Naive B cell (primary cell): ENCODE measurements around the gene ZNF827. TPM values are rescaled to one million over a fixed set of nuclear protein-coding genes. Genes with fewer than 3 reads are reported as not detected.

Experiments used
- ATAC-seq, 2 donors: fragments of 150-1000 bp; cut with Tn5 transposase; 2 replicates each; pipeline ENCODE4 v1.10.0; 2021; ENCODE audit warnings: low read depth in 2 of 2, mild to moderate bottlenecking in 2 of 2, moderate library complexity in 2 of 2
- DNase-seq: peaks from one replicate; pipeline ENCODE4 v3.0.0; 2022
- H3K27ac Mint-ChIP-seq, 6 donors: one replicate each; pipeline ENCODE4 v1.8.0; 2020 to 2022; ENCODE audit warnings: mild to moderate bottlenecking in 6 of 6, mixed read lengths in 6 of 6, moderate library complexity in 5 of 6, inconsistent platforms in 2 of 6
- H3K27me3 Mint-ChIP-seq, 3 donors: one replicate each; pipeline ENCODE4 v1.8.0; 2021 to 2022; ENCODE audit warnings: mixed read lengths in 3 of 3, mild to moderate bottlenecking in 1 of 3
- H3K36me3 Mint-ChIP-seq, 2 donors: one replicate each; pipeline ENCODE4 v1.8.0; 2020 to 2022; ENCODE audit warnings: mixed read lengths in 2 of 2, inconsistent platforms in 1 of 2, mild to moderate bottlenecking in 1 of 2
- H3K4me1 Mint-ChIP-seq, 3 donors: one replicate each; pipeline ENCODE4 v1.8.0; 2020 to 2022; ENCODE audit warnings: mixed read lengths in 3 of 3, inconsistent platforms in 1 of 3, mild to moderate bottlenecking in 1 of 3, moderate library complexity in 1 of 3
- H3K4me3 Mint-ChIP-seq, 8 donors: one replicate each; pipeline ENCODE4 v1.8.0; 2020 to 2022; ENCODE audit warnings: mild to moderate bottlenecking in 8 of 8, mixed read lengths in 8 of 8, moderate library complexity in 8 of 8, inconsistent platforms in 2 of 8
- H3K9me3 Mint-ChIP-seq, 7 donors: one replicate each; pipeline ENCODE4 v1.8.0; 2020 to 2022; ENCODE audit warnings: mixed read lengths in 7 of 7, mild to moderate bottlenecking in 5 of 7, inconsistent platforms in 2 of 7, moderate library complexity in 1 of 7
- polyA plus RNA-seq, 6 donors: library from polyadenylated mRNA; unstranded; fragments of 300-500 nt; fragmentation: Illumina TruSeq; gene quantifications; one replicate each; pipeline ENCODE4 v1.2.3, GENCODE V29; 2021; ENCODE audit warnings: low read depth in 6 of 6

Gene ZNF827
- polyA plus RNA-seq, 6 donors from 2014 or later: 2.3 to 6.2 (median 4.2) TPM

DNA sequence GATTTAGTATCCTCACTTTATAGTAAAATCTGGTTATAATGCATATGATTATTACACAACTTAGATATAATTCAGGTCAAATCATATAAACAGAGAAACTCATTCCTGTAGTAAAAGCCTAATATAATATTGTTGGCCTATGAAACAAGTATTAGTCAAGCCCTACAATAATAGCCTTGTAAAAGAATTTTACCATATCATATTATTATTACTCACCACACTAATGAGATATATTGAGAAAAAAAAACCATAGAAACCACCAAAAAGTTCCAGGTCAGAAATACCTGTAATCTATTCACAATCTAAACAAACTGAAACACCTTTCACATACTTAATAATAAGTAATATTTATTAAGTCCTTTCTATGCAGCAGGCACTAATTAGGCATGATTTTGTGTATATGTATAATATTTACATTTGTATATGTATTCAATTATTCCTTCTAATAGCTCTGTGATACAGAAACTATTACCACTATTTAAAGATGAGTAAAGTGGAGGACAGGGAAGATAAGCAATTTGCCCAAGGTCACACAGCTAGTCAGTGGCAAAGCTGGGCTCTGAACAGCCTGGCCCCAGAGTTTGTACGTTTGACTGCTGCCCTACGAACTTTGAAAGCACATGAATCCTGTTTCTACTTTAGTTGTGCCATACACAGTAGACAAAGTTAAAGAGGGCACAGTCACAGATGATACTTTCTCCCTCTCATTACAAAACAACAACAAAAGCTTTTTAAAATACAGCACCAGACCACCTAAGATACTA lies 9.0 kb downstream of the ZNF827 start:
- Mint-ChIP-seq H3K27me3 (no peaks in the 10 kb centered on the region), H3K27ac (peak overlapping the region in 1 of 6 donors; percentile 48), H3K9me3 (peaks cover 7 to 16% (median 9%) of the 10 kb centered on the region in 7 donors), H3K4me1 (peaks cover 29 to 54% (median 40%) of the 10 kb centered on the region in 3 donors), H3K36me3 (peaks cover 4 to 17% of the 10 kb centered on the region in 2 donors), H3K4me3 (no peak overlapping the region)
- DNase-seq: no peak
- ATAC-seq: no peak

DNA sequence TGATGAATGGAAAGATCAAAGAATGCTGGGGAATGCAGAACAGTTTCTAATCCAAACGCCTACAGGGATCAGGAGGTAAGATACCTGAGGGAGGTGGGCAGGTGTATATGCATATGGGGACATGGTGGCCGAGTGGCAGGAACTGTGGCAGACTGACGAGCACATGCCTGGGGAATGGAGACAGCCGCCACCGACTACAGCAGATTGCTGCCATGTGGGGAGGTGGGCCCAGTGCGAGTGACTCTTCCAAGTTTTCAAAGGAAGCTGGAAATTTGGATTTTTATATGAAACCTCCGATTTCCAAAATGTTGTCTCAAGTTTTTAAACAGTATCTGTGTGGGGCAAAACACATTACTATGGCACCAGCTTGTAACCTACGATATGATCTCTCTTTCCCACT lies 9.9 kb downstream of the ZNF827 start:
- Mint-ChIP-seq H3K4me3 (no peak overlapping the region), H3K4me1 (peaks cover 27 to 58% (median 37%) of the 10 kb centered on the region in 3 donors), H3K27ac (no peak overlapping the region), H3K27me3 (no peaks in the 10 kb centered on the region), H3K36me3 (peaks cover 5 to 18% of the 10 kb centered on the region in 2 donors), H3K9me3 (peaks cover 7 to 16% (median 10%) of the 10 kb centered on the region in 7 donors)
- DNase-seq (no peak), ATAC-seq (no peak)

- peak overlapping the region in 1 of 8 donors; percentile 25 for H3K4me3 Mint-ChIP-seq
- ATAC-seq (no peak), DNase-seq (no peak)
- H3K27me3 Mint-ChIP-seq: no peaks in the 10 kb centered on the region
- peaks cover 5 to 18% of the 10 kb centered on the region in 2 donors for H3K36me3 Mint-ChIP-seq
- H3K9me3 Mint-ChIP-seq: peaks cover 7 to 16% (median 10%) of the 10 kb centered on the region in 7 donors
- H3K27ac Mint-ChIP-seq: no peak overlapping the region
- H3K4me1 Mint-ChIP-seq: peaks cover 24 to 53% (median 32%) of the 10 kb centered on the region in 3 donors
These were observed 11.6 kb downstream of the ZNF827 start for GRCh38 chr4:145927030-145927429.

DNA sequence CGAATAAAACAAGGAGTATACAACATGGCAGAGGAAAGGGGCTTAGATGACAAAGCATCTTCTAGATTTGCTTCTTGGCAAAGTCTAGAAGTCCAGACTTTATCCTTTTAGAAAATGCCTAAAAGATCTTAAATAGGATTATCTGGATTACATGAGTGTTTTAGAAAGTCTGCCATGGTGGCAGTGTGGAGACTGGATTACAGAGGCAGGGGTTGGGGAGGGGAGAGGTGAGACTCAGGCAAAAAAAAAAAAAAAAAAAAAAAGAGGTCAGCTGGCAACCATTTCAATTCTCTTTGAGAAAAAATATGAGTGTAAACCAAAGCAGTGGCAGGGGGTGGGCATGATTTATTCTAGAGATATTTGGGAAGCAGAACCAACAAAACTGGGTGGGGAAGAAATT lies 17.4 kb downstream of the ZNF827 start:
- H3K27ac Mint-ChIP-seq: peak overlapping the region in 1 of 6 donors; percentile 66
- no peaks in the 10 kb centered on the region for H3K27me3 Mint-ChIP-seq
- ATAC-seq: no peak
- DNase-seq: no peak
- H3K36me3 Mint-ChIP-seq: peaks cover 14 to 26% of the 10 kb centered on the region in 2 donors
- no peak overlapping the region for H3K4me3 Mint-ChIP-seq
- peaks cover 7 to 16% (median 10%) of the 10 kb centered on the region in 7 donors for H3K9me3 Mint-ChIP-seq
- peaks cover 13 to 35% (median 28%) of the 10 kb centered on the region in 3 donors for H3K4me1 Mint-ChIP-seq

GRCh38 chr4:145920205-145920604 lies 18.4 kb downstream of the ZNF827 start:
- no peak overlapping the region for H3K4me3 Mint-ChIP-seq

GRCh38 chr4:145912376-145912775 lies 26.2 kb downstream of the ZNF827 start:
- DNase-seq: no peak
- Mint-ChIP-seq H3K4me3 (no peak overlapping the region), H3K27me3 (no peaks in the 10 kb centered on the region), H3K4me1 (peaks cover 20 to 34% (median 34%) of the 10 kb centered on the region in 3 donors), H3K36me3 (peaks cover 8 to 18% of the 10 kb centered on the region in 2 donors), H3K27ac (no peak overlapping the region), H3K9me3 (no peaks in the 10 kb centered on the region)
- no peak for ATAC-seq

More at GRCh38 chr4:145920205-145920604, 18.4 kb downstream of the ZNF827 start:
- Mint-ChIP-seq H3K9me3 (peaks cover under 1 to 7% (median 4%) of the 10 kb centered on the region in 7 donors), H3K4me1 (peaks cover 13 to 35% (median 30%) of the 10 kb centered on the region in 3 donors), H3K36me3 (peaks cover 16 to 18% of the 10 kb centered on the region in 2 donors), H3K27me3 (no peaks in the 10 kb centered on the region), H3K27ac (no peak overlapping the region)
- ATAC-seq: no peak
- no peak for DNase-seq

- H3K36me3 Mint-ChIP-seq: peaks cover 0 to 13% of the 10 kb centered on the region in 2 donors
- H3K27me3 Mint-ChIP-seq: no peaks in the 10 kb centered on the region
- peak overlapping the region in 6 of 8 donors; percentile 43 to 85 (median 64) for H3K4me3 Mint-ChIP-seq
- ATAC-seq (no peak), DNase-seq (no peak)
- peaks cover 30 to 45% (median 39%) of the 10 kb centered on the region in 3 donors for H3K4me1 Mint-ChIP-seq
- H3K27ac Mint-ChIP-seq: peak overlapping the region in 2 of 6 donors; percentile 6 to 82
- H3K9me3 Mint-ChIP-seq: no peaks in the 10 kb centered on the region
These were observed 28.9 kb downstream of the ZNF827 start for GRCh38 chr4:145909773-145910172.

GRCh38 chr4:145909281-145909715 lies 29.3 kb downstream of the ZNF827 start:
- H3K4me3 Mint-ChIP-seq: peak overlapping the region in 5 of 8 donors; percentile 50 to 85 (median 75)
- ATAC-seq: peak; percentile 50 to 67
- H3K27ac Mint-ChIP-seq: peak overlapping the region in 3 of 6 donors; percentile 11 to 82 (median 20)
- peak; percentile 31 for DNase-seq
- H3K27me3 Mint-ChIP-seq: no peaks in the 10 kb centered on the region
- H3K4me1 Mint-ChIP-seq: peaks cover 35 to 49% (median 44%) of the 10 kb centered on the region in 3 donors
- no peaks in the 10 kb centered on the region for H3K9me3 Mint-ChIP-seq
- peaks cover 0 to 13% of the 10 kb centered on the region in 2 donors for H3K36me3 Mint-ChIP-seq

DNA sequence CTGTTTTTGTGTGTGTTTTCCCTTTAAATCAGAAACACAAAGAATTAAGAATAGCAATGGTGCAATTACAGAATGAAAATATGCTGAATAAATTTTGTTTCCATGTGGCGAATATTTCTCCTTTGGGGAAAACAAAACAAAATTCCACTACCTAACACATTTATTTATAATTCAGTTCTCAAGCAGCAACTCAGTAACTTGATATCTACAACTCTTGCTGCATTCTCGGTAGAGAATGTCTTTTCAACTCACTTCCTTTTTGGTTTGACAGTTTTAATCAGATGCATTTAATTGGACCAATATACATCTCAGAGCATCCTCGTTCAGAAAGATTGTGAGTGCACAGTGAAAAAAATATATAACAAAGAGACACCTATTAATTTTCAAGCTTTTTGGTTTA lies 30.8 kb downstream of the ZNF827 start:
- Mint-ChIP-seq H3K4me3 (no peak overlapping the region), H3K27ac (no peak overlapping the region), H3K36me3 (peaks cover 0 to 13% of the 10 kb centered on the region in 2 donors), H3K27me3 (no peaks in the 10 kb centered on the region), H3K9me3 (no peaks in the 10 kb centered on the region), H3K4me1 (peaks cover 38 to 60% (median 46%) of the 10 kb centered on the region in 3 donors)
- no peak for DNase-seq
- no peak for ATAC-seq

DNA sequence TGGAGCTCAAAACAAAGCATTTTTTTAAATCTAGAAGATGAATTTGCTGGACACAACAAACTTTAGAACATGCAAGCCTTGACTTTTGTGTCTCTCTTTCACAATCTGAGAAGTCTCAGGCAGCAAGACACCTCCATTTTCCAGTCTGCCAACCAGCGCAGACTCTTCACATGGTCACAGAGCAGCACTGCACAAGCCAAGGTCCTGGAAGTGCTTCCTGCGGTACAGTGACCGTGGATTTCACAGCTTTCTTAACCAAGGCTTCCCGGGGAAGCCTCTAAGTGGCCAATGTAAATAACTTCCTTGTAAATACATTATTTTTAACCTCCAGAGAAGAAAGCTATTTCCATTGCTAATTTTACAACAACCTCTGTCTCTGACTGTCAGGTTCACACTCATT lies 31.2 kb downstream of the ZNF827 start:
- no peak overlapping the region for H3K4me3 Mint-ChIP-seq
- ATAC-seq: no peak
- no peak for DNase-seq
- peaks cover 3 to 13% of the 10 kb centered on the region in 2 donors for H3K36me3 Mint-ChIP-seq
- peak overlapping the region in 1 of 6 donors; percentile 9 for H3K27ac Mint-ChIP-seq
- H3K27me3 Mint-ChIP-seq: no peaks in the 10 kb centered on the region
- H3K9me3 Mint-ChIP-seq: no peaks in the 10 kb centered on the region
- H3K4me1 Mint-ChIP-seq: peaks cover 38 to 60% (median 43%) of the 10 kb centered on the region in 3 donors

DNA sequence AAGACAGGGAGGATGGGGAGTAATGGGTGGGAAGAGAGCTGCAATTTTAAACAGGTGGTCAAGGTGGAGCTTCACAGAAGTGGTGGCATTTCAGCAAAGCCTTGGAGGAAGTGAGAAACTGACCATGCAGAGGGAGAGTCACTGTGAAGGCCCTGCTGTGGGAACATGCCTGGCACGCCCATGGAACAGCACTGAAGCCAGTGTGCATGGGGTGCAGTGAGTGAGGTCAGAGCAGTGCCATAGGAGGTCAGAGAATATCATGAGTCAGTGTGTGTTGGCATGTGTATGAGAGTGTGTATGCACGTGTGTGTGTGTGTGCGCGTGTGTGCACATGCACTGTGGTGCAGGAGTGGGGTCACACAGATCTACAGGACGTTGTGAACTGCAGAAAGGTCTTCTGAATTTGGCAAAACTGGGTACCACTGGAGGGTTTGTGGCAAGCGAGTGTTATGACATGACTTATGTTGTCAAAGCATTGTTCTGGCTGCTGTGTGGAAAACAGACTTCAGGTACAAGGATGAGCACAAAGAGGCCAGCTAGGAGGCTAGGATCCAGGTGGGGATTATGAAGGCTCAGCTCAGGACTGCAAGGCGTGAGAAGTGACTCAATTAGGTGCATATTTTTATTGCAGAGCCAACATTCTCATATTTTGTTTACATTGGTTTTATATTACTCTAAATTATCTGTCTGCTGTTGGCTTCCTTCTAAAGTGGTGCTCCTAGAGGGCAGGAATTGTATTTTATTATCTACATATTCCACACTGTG lies 34.0 kb downstream of the ZNF827 start:
- Mint-ChIP-seq H3K9me3 (no peaks in the 10 kb centered on the region), H3K36me3 (peaks cover 13 to 21% of the 10 kb centered on the region in 2 donors), H3K27ac (no peak overlapping the region), H3K4me3 (no peak overlapping the region), H3K27me3 (no peaks in the 10 kb centered on the region), H3K4me1 (peaks cover 26 to 47% (median 28%) of the 10 kb centered on the region in 3 donors)
- DNase-seq: no peak
- ATAC-seq: no peak

DNA sequence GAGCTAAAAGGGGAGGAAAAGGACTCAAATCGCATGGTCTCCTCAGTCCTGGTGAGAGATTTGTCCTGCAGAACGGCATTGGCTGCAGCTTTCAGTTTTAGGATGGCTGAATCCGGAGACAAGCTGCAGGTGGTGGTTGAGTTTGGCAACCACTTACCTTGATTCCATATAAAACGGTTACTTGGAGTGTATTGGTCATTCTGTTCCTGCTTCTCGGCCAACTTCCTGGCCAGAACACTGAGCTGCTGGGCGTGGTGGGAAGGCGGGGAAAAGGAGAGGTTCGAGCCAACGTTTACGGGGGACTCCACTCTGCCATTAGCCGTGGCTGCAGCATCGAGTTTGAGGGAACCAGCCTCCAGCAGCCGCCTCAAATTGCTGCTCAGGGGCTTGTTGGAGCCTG lies 36.1 kb downstream of the ZNF827 start:
- H3K4me3 Mint-ChIP-seq: no peak overlapping the region
- no peak for ATAC-seq
- DNase-seq: no peak
- peaks cover 19 to 33% (median 24%) of the 10 kb centered on the region in 3 donors for H3K4me1 Mint-ChIP-seq
- H3K27ac Mint-ChIP-seq: no peak overlapping the region
- H3K27me3 Mint-ChIP-seq: no peaks in the 10 kb centered on the region
- H3K9me3 Mint-ChIP-seq: no peaks in the 10 kb centered on the region
- H3K36me3 Mint-ChIP-seq: peaks cover 18 to 21% of the 10 kb centered on the region in 2 donors

GRCh38 chr4:145899886-145900460 lies 38.6 kb downstream of the ZNF827 start:
- DNase-seq (no peak), ATAC-seq (no peak)
- Mint-ChIP-seq H3K36me3 (peaks cover 9 to 21% of the 10 kb centered on the region in 2 donors), H3K27me3 (no peaks in the 10 kb centered on the region), H3K9me3 (no peaks in the 10 kb centered on the region), H3K4me1 (peaks cover 17 to 28% (median 23%) of the 10 kb centered on the region in 3 donors), H3K4me3 (no peak overlapping the region), H3K27ac (no peak overlapping the region)
